Aorta (tissue), 5 donors: Measurements from ENCODE around the gene KIAA0319L. TPM values are rescaled to one million over a fixed set of nuclear protein-coding genes. Genes with fewer than 3 reads are reported as not detected.

Source experiments
- ATAC-seq: fragments of 200-7000 bp; cut with Tn5 transposase; one replicate; pipeline ENCODE4 v1.9.1; 2022; ENCODE audit warnings: moderate library complexity; ENCODE audit not compliant: low FRiP score
- DNase-seq, 2 donors: peaks; one replicate each; pipeline ENCODE4 v3.0.0-alpha.2; 2020
- H3K27ac ChIP-seq, 2 donors: one replicate each; pipeline ENCODE4 v1.5.1; 2013; ENCODE audit warnings: low read length in 2 of 2, mild to moderate bottlenecking in 2 of 2, moderate library complexity in 2 of 2, control low read depth in 1 of 2, inconsistent platforms in 1 of 2, low read depth in 1 of 2
- H3K27me3 ChIP-seq, 2 donors: one replicate each; pipeline ENCODE4 v1.6.1; 2013; ENCODE audit warnings: control low read depth in 1 of 2, low read length in 1 of 2, mild to moderate bottlenecking in 1 of 2, moderate library complexity in 1 of 2; ENCODE audit not compliant: insufficient read depth in 2 of 2, control insufficient read depth in 1 of 2
- H3K36me3 ChIP-seq, 2 donors: one replicate each; pipeline ENCODE4 v1.6.1; 2013; ENCODE audit warnings: control low read depth in 1 of 2, low read length in 1 of 2, mild to moderate bottlenecking in 1 of 2; ENCODE audit not compliant: insufficient read depth in 2 of 2, control insufficient read depth in 1 of 2
- H3K4me1 ChIP-seq, 2 donors: one replicate each; pipeline ENCODE4 v1.6.1; 2013; ENCODE audit warnings: low read length in 2 of 2, control low read depth in 1 of 2, mild to moderate bottlenecking in 1 of 2, moderate library complexity in 1 of 2; ENCODE audit not compliant: insufficient read depth in 2 of 2, control insufficient read depth in 1 of 2
- H3K4me3 ChIP-seq, 2 donors: one replicate each; pipeline ENCODE4 v1.5.1; 2013; ENCODE audit warnings: low read length in 2 of 2, control low read depth in 1 of 2, mild to moderate bottlenecking in 1 of 2
- H3K9me3 ChIP-seq: one replicate; pipeline ENCODE4 v1.6.1; 2013; ENCODE audit warnings: mild to moderate bottlenecking, low read length; ENCODE audit not compliant: control insufficient read depth
- WGBS, 2 donors: extraction: QIAGEN DNeasy Blood & Tissue Kit; methylation state at CpG; one replicate each; pipeline ENCODE4 v1.1.7; 2013; 5-methylcytosine and 5-hydroxymethylcytosine counted together
- intact Hi-C, 2 donors: fragments of 100-400 bp; cut with DNase I; formaldehyde crosslinking; loops; one replicate each; pipeline versions ENCODE4 v1.14.2 to v1.15.0; 2022
- polyA plus RNA-seq, 2 donors: library from polyadenylated mRNA; stranded (reverse); fragments of 200-250 nt; gene quantifications; one replicate each; pipeline ENCODE4 v1.2.3, GENCODE V29; 2013
- total RNA-seq, 2 donors: library from RNA; stranded (reverse); fragmentation: NEBNext Ultra II Directional; extraction: Animal tissue kit (Norgen Biotek cat#: 25700); gene quantifications; one replicate each; pipeline ENCODE4 v1.2.1, GENCODE V29; 2021
- donor health status: healthy with polysubstance abuse.
- donor health status: Bipolar disorder and iron deficiency.
- donor health status: DM: no; HTN: no; CAD: no.
- donor health status: DM: no; HTN: no; CAD: no.
- donor health status: DM: yes; HTN: yes; CAD: no.

The KIAA0319L gene
- total and polyA plus RNA-seq, 4 donors: 8.3 to 58.6 (median 37.6) TPM

DNA sequence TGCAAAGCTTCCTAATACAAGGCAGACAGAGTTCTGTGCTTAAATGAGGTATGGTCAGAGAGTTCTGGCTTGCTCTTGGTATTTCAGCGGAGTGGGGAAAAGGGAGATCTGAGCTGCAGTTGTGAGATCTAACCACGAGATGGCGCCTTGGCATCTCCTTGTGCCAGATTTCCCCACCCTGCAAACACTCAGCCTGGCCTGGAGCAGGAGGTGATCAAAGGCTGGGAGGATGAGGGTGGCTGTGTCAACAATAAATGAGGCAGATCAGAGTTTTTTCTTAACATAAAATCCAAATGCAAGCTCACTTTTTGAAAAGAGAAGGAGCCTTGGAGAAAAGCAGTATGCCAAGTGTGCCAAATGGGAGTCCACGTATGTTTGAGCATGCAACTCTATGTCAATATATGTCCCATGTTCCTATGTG is 11.8 kb upstream of the KIAA0319L start:
- no peaks in the 10 kb centered on the region for H3K27me3 ChIP-seq
- intact Hi-C loops: loop anchor here (2.0 to 10.0 kb wide), 4 partner anchors 158 to 374 kb away; partner anchors contain the start of gene SFPQ (in 1 of the 2)
- no peak overlapping the region for H3K4me3 ChIP-seq
- no peaks in the 10 kb centered on the region for H3K36me3 ChIP-seq
- 19 to 26% methylated on average over 4 of the region's 4 CpGs for WGBS, 2 donors
- H3K4me1 ChIP-seq: no peaks in the 10 kb centered on the region
- peak; percentile 70 to 83 for DNase-seq
- peak; percentile 64 for ATAC-seq
- H3K27ac ChIP-seq: no peak overlapping the region
- H3K9me3 ChIP-seq: no peaks in the 10 kb centered on the region

DNA sequence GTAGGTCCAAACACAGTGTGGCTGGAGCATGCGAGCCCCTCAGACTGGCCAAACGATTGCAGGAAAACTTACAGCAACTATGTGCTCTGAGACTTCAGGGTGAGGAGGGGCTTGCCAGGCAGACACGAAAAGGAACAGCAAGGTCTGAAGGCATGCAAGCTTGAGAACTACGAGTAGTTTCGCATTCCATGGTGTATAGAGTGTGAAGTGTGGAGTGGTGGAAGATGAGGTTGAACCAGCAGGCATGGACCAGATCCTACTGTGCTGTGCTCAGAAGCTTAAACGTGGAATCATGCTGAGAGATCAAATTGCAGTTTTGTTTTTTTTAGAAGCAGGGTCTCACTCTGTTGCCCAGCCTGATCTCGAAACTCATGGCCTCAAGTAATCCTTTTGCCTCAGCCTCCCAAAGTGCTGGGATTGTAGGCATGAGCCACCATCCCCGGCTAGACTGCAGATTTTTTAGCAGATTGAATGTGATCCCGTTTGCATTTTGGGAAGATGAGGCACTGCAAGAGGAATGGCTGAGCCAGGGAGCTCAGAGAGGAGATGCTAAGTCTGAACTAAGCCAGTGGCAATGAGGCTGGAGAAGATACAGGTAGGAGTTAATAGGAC is 10.8 kb upstream of the KIAA0319L start:
- H3K27ac ChIP-seq: no peak overlapping the region
- H3K4me1 ChIP-seq: no peaks in the 10 kb centered on the region
- H3K27me3 ChIP-seq: no peaks in the 10 kb centered on the region
- intact Hi-C loops: loop anchor here (2.0 to 10.0 kb wide), 4 partner anchors 159 to 373 kb away; partner anchors contain the start of gene SFPQ (in 1 of the 2)
- H3K4me3 ChIP-seq: no peak overlapping the region
- no peaks in the 10 kb centered on the region for H3K36me3 ChIP-seq
- H3K9me3 ChIP-seq: no peaks in the 10 kb centered on the region
- 71 to 78% methylated on average over 9 of the region's 9 CpGs for WGBS, 2 donors
- ATAC-seq: no peak
- no peak for DNase-seq

DNA sequence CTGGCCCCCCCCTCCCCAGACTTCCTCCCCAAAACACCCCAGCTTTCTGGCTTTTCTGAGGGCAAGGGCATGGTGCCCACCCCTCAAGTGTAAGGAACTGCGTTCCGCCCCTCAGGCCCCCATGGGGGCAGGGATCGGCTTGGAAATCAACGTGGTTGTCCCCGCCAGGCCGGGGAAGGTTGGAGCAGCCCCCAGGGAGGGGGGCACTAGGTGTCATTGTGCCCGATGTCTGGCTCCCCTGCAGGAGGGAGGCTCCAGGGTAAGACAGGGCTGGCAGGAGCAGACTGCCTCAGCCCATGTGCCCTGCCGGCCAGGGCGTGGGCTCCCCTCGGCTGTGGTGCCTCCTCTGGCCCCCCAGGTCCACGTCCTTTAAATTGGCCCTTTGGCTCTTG is 8.5 kb upstream of the KIAA0319L start:
- H3K27me3 ChIP-seq: no peaks in the 10 kb centered on the region
- 87 to 93% methylated on average over 9 to 11 of the region's 11 CpGs for WGBS, 2 donors
- H3K4me1 ChIP-seq: no peaks in the 10 kb centered on the region
- no peak for ATAC-seq
- peak in 1 of 2 donors; percentile 59 for DNase-seq
- H3K27ac ChIP-seq: no peak overlapping the region
- no peaks in the 10 kb centered on the region for H3K36me3 ChIP-seq
- H3K9me3 ChIP-seq: no peaks in the 10 kb centered on the region
- H3K4me3 ChIP-seq: no peak overlapping the region
- intact Hi-C loops: loop anchor here (2.0 to 10.0 kb wide), 4 partner anchors 115 to 371 kb away; partner anchors contain the start of gene SFPQ (in 1 of the 2)

DNA sequence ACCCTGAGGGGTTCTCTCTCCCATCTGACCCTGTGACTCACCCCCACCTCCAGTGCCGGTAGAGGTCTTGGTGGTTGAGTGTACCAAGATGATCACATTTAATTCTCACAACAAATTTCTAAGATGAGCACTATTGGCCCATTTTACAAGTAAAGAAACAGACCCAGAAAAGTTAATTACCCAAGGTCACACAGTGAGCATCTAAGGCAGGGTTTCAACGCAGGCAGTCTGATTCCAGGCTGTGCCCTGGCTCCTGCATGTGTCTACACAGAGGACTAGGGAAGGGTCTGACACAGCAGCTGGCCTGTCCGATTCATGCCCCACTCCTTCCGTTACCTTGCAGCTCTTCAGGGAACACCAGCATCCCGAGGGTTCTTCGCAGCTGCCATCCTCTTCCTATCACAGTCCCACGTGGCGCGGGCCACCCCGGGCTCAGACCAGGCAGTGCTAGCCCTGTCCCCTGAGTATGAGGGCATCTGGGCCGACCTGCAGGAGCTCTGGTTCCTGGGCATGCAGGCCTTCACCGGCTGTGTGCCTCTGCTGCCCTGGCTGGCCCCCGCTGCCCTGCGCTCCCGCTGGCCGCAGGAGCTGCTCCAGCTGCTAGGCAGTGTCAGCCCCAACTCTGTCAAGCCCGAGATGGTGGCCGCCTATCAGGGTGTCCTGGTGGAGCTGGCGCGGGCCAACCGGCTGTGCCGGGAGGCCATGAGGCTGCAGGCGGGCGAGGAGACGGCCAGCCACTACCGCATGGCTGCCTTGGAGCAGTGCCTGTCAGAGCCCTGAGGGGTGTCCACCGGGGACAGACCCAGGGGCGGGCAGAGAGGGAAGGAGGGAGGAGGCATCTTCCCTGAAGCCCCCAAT is 7.9 kb upstream of the KIAA0319L start:
- Histone ChIP-seq H3K36me3 (no peaks in the 10 kb centered on the region), H3K27me3 (no peaks in the 10 kb centered on the region)
- intact Hi-C loops: loop anchor here (2.0 to 10.0 kb wide), 4 partner anchors 114 to 370 kb away; partner anchors contain the start of gene SFPQ (in 1 of the 2)

DNA sequence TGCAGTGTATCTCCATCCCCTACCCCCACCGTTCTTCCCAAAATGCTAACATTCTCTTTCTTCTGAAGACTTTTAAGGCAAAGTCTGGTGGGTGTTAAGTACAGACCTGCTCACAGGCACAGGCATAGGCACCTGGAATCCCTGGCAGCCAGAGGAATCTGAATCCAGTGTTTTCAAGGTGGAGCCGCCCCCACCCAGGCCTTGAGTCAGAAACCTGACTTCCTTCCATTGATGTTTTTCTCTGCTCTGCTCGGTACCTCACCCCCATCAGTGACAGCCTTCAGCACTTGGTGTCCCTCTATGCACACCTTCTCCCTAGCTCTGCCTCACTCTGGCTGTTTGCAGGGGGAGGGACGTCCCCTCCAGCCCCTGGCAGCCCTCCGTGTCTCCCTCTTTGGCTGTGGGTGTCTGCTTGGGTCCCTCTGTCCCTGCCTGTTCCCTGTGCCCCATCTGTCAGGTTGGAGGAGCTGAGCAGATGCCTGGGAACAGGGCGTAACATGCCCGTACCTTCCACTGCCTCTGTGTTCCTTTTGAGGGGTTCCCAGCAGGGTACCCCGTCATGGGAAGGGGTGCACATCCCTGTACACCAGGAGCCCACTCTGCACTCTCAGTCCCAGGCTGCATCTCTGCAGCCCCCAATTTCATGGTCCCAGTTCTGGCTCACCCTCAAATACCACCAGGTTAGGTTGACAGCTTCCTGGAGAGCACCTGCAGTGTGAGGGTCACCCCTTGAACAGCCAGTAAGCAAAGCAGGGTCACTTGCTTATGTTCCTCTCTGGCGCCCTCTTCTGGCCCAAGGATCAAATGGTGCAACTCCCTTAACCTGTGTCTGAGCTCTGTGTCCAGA is 7.1 kb upstream of the KIAA0319L start:
- WGBS, 2 donors: 75 to 76% methylated on average over 9 of the region's 9 CpGs
- Histone ChIP-seq H3K27me3 (no peaks in the 10 kb centered on the region), H3K27ac (no peak overlapping the region), H3K4me1 (no peaks in the 10 kb centered on the region), H3K9me3 (no peaks in the 10 kb centered on the region), H3K36me3 (no peaks in the 10 kb centered on the region), H3K4me3 (no peak overlapping the region)
- ATAC-seq: peak; percentile 59
- peak; percentile 85 to 90 for DNase-seq
- intact Hi-C loops: loop anchor here (2.0 to 10.0 kb wide), 2 partner anchors 113 to 369 kb away; partner anchors contain the start of gene SFPQ (in 1 of the 2)

More for the DNA sequence above, 7.9 kb upstream of the KIAA0319L start:
- 89 to 93% methylated on average over 25 to 28 of the region's 28 CpGs for WGBS, 2 donors
- H3K9me3 ChIP-seq: no peaks in the 10 kb centered on the region
- ATAC-seq: no peak
- H3K27ac ChIP-seq: no peak overlapping the region
- no peak overlapping the region for H3K4me3 ChIP-seq
- no peaks in the 10 kb centered on the region for H3K4me1 ChIP-seq
- peak in 1 of 2 donors; percentile 66 for DNase-seq

DNA sequence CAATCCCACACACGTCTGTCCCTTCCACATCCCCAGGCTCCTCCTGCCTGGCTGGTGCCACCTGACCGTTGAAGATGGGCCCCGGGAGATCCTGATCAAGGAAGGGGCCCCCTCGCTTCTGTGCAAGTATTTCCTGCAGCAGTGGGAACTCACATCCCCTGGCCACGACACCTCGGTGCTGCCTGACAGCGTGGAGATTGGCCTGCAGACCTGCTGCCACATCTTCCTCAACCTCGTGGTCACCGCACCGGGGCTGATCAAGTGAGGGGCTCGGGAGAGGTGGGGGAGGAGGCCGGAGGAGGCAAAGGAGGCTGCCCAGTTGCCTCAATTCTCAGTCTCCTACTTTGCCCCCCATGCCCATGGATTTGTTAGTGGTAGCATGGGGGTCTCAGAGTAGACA is 6.0 kb upstream of the KIAA0319L start:
- no peak overlapping the region for H3K27ac ChIP-seq
- ATAC-seq (no peak), DNase-seq (peak in 1 of 2 donors; percentile 69)
- no peaks in the 10 kb centered on the region for H3K9me3 ChIP-seq
- WGBS, 2 donors: 88 to 93% methylated on average over 12 of the region's 12 CpGs
- no peaks in the 10 kb centered on the region for H3K4me1 ChIP-seq
- no peaks in the 10 kb centered on the region for H3K36me3 ChIP-seq
- intact Hi-C loops: loop anchor here in 1 of 2 donors (10.0 kb wide), 1 partner anchor 368 kb away; the partner anchor contains the start of gene SFPQ
- H3K4me3 ChIP-seq: no peak overlapping the region
- H3K27me3 ChIP-seq: no peaks in the 10 kb centered on the region

DNA sequence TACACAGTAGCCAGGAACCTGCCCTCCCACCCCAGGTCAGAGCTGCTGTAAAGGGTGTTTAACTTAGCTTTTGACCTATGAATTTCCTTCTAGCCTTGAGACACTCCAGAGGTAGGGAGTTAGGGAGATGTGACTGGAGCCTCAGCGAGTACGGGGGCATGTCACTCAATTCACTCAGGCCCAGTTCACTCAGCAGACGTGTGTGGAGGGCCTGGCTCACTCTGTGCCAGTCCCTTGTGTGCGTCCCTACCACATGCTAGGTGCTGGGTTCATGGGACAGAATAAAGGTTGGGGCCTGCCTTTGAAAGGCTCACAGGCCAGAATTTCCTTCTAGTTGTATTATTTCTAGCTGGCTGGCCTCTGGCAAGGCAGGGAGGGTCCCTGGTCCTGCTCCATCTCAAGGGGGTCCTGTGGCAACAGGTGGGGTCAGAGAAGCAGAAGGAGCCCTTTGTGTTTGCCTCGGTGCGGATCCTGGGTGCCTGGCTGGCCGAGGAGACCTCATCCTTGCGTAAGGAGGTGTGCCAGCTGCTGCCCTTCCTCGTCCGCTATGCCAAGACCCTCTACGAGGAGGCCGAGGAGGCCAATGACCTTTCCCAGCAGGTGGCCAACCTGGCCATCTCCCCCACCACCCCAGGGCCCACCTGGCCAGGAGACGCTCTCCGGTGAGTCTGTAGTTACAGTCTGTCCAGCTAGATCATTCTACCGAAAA is 4.9 kb upstream of the KIAA0319L start:
- no peaks in the 10 kb centered on the region for H3K9me3 ChIP-seq
- DNase-seq (peak in 1 of 2 donors; percentile 75), ATAC-seq (no peak)
- no peaks in the 10 kb centered on the region for H3K27me3 ChIP-seq
- no peaks in the 10 kb centered on the region for H3K36me3 ChIP-seq
- no peaks in the 10 kb centered on the region for H3K4me1 ChIP-seq
- H3K27ac ChIP-seq: no peak overlapping the region
- 92 to 94% methylated on average over 15 of the region's 15 CpGs for WGBS, 2 donors
- intact Hi-C loops: loop anchor here in 1 of 2 donors (10.0 kb wide), 1 partner anchor 367 kb away; the partner anchor contains the start of gene SFPQ
- H3K4me3 ChIP-seq: no peak overlapping the region
